HG03039 (cell line): ENCODE results near the gene C1orf50.
"Not testable (repeated sequence)": the region's sequence is repeated elsewhere in the genome, so short reads cannot be mapped to it uniquely, and the experiment has no call there.

Experiments used
- ATAC-seq: cut with Tn5 transposase; IDR thresholded peaks from one replicate; pipeline ENCODE4 v1.9.1; 2021; ENCODE audit warnings: mild to moderate bottlenecking, moderate library complexity; ENCODE audit not compliant: unreplicated experiment

Gene C1orf50

GRCh38 chr1:42739753-42740700, 27.0 kb upstream of the C1orf50 start, which contains the start of gene CLDN19:
TSS of gene CLDN19 (minus strand) at chr1:42740236. CDS start at chr1:42740063, 173 bp downstream.
- ATAC-seq = no peak

GRCh38 chr1:42740851-42741580, 26.0 kb upstream of the C1orf50 start:
- no peak for ATAC-seq

- ATAC-seq = no peak
Measured at GRCh38 chr1:42741706-42742105, 25.3 kb upstream of the C1orf50 start.

GRCh38 chr1:42742141-42742540, 24.9 kb upstream of the C1orf50 start:
- no peak for ATAC-seq

GRCh38 chr1:42742617-42743316, 24.3 kb upstream of the C1orf50 start:
- no peak for ATAC-seq

GRCh38 chr1:42743317-42744147, 23.5 kb upstream of the C1orf50 start:
- no peak for ATAC-seq

GRCh38 chr1:42744148-42744413, 23.0 kb upstream of the C1orf50 start:
- ATAC-seq = no peak

- ATAC-seq = no peak
Measured at GRCh38 chr1:42745851-42746250, 21.2 kb upstream of the C1orf50 start.

GRCh38 chr1:42746436-42747105, 20.5 kb upstream of the C1orf50 start:
- no peak for ATAC-seq

GRCh38 chr1:42747125-42747524, 19.9 kb upstream of the C1orf50 start:
- ATAC-seq = no peak

- no peak for ATAC-seq
Measured at GRCh38 chr1:42748021-42748420, 19.0 kb upstream of the C1orf50 start.

GRCh38 chr1:42748461-42749410, 18.3 kb upstream of the C1orf50 start:
- no peak for ATAC-seq

- ATAC-seq = no peak
Measured at GRCh38 chr1:42750041-42750440, 17.0 kb upstream of the C1orf50 start.

GRCh38 chr1:42751511-42752070, 15.5 kb upstream of the C1orf50 start:
- ATAC-seq = not testable (repeated sequence)

- no peak for ATAC-seq
Measured at GRCh38 chr1:42752284-42752683, 14.8 kb upstream of the C1orf50 start.

GRCh38 chr1:42753070-42753469, 14.0 kb upstream of the C1orf50 start:
- ATAC-seq = no peak

- no peak for ATAC-seq
Measured at GRCh38 chr1:42756956-42757891, 9.8 kb upstream of the C1orf50 start.

GRCh38 chr1:42757892-42758275, 9.2 kb upstream of the C1orf50 start:
- no peak for ATAC-seq
